Adrenal gland (tissue), 12 donors: ENCODE data around the gene SASS6. TPM values are rescaled to one million over a fixed set of nuclear protein-coding genes. Genes with fewer than 3 reads are reported as not detected.

Source experiments
- DNase-seq, 7 donors: peaks; one replicate each; pipeline ENCODE4 v3.0.0-alpha.2; 2019 to 2020
- H3K27ac ChIP-seq, 5 donors: fragments of 200-600 bp; sonication (generic) in 4 of 5; 1 replicate in 3 of 5; 2 replicates in 2 of 5; pipeline versions ENCODE4 v1.5.1 to v1.8.0; 2016 to 2020; ENCODE audit warnings: mild to moderate bottlenecking in 1 of 5
- H3K27me3 ChIP-seq: fragments of 200-600 bp; 2 replicates; pipeline ENCODE4 v1.8.0; 2021
- H3K36me3 ChIP-seq, 2 donors: fragments of 200-600 bp; replicated peaks in 1 of 2; 1 replicate in 1 of 2; 2 replicates in 1 of 2; pipeline versions ENCODE4 v1.5.1 to v1.8.0; 2018 to 2022
- H3K4me1 ChIP-seq, 2 donors: fragments of 200-600 bp; replicated peaks in 1 of 2; 1 replicate in 1 of 2; 2 replicates in 1 of 2; pipeline versions ENCODE4 v1.5.1 to v1.8.0; 2018 to 2021
- H3K4me3 ChIP-seq, 4 donors: fragments of 200-600 bp; sonication (generic) in 3 of 4; one replicate each; pipeline ENCODE4 v1.5.1; 2016 to 2018
- H3K9me3 ChIP-seq, 3 donors: fragments of 200-600 bp; sonication (generic) in 1 of 3; replicated peaks in 1 of 3; 1 replicate in 2 of 3; 2 replicates in 1 of 3; pipeline versions ENCODE4 v1.5.1 to v1.8.0; 2016 to 2021
- POLR2A ChIP-seq, 2 donors: fragments of 450-650 bp; IDR thresholded peaks; one replicate each; pipeline ENCODE4 v1.6.1; 2017; ENCODE audit warnings: antibody characterized with exemption in 2 of 2, mild to moderate bottlenecking in 2 of 2, moderate library complexity in 1 of 2
- WGBS, 4 donors: extraction: QIAGEN DNeasy Blood & Tissue Kit in 2 of 4; methylation state at CpG; one replicate each; pipeline versions ENCODE4 v1.1.5 to v1.1.7; 2013 to 2017; 5-methylcytosine and 5-hydroxymethylcytosine counted together
- intact Hi-C, 2 donors: fragments of 100-400 bp; cut with DNase I; formaldehyde crosslinking; loops; one replicate each; pipeline versions ENCODE4 v1.14.1 to v1.15.0; 2022 to 2023
- polyA plus RNA-seq, 3 donors: library from polyadenylated mRNA; stranded (reverse); fragments of 200-250 nt in 2 of 3; fragments of 350-450 nt in 1 of 3; fragmentation: Illumina TruSeq in 1 of 3; extraction: RNeasy Lipid Tissue Mini Kit (QIAGEN cat#74804) in 1 of 3; gene quantifications; one replicate each; pipeline ENCODE4 v1.2.3, GENCODE V29; 2013 to 2014
- total RNA-seq, 9 donors: library from RNA; depleted of rRNA in 4 of 9; stranded (reverse); fragments of >200 nt in 4 of 9; fragments of 120-200 nt in 1 of 9; fragmentation: NEBNext Ultra II Directional in 1 of 9; extraction: Animal tissue kit (Norgen Biotek cat#: 25700) in 1 of 9; gene quantifications; one replicate each; pipeline versions ENCODE4 v1.1.0 to v1.2.4, GENCODE V29; 2013 to 2023
- TF ChIP-seq, protein P1 (sequence below), 6 experiments: fragments of 450-650 bp in 4 of 6; fragments of 200-600 bp in 2 of 6; sonication (generic) in 1 of 6; IDR thresholded peaks; 1 replicate in 5 of 6; 2 replicates in 1 of 6; pipeline versions ENCODE4 v1.5.1 to v1.8.0; 2016 to 2021; ENCODE audit warnings: antibody characterized with exemption in 6 of 6, mild to moderate bottlenecking in 2 of 6, moderate library complexity in 1 of 6
- donor health status: healthy with polysubstance abuse.
- donor health status: Bipolar disorder and iron deficiency.
- donor health status: DM: yes; HTN: yes; CAD: no.
- donor health status: DM: no; HTN: no; CAD: no.
- donor health status: DM: no; HTN: no; CAD: no.
- donor health status: DM: yes; HTN: yes; CAD: no.

The SASS6 gene
- total and polyA plus RNA-seq, 12 donors = 1.1 to 4.5 (median 3.0) TPM

GRCh38 chr1:100087396-100087795 lies 45.3 kb downstream of the SASS6 start:
- DNase-seq = no peak
- Histone ChIP-seq H3K9me3 (peaks cover 0 to 8% (median 0%) of the 10 kb centered on the region in 3 donors), H3K4me1 (no peaks in the 10 kb centered on the region), H3K27me3 (no peaks in the 10 kb centered on the region), H3K4me3 (no peak overlapping the region), H3K27ac (no peak overlapping the region), H3K36me3 (peaks cover 0 to 12% of the 10 kb centered on the region in 2 donors)
- 75 to 95% (median 82%) methylated on average over 1 of the region's 1 CpG for WGBS, 4 donors
- intact Hi-C loops = no loop called here
- TF ChIP-seq POLR2A (IDR thresholded peaks at IDR 0.05) = no peak
- TF ChIP-seq, protein P1, sequence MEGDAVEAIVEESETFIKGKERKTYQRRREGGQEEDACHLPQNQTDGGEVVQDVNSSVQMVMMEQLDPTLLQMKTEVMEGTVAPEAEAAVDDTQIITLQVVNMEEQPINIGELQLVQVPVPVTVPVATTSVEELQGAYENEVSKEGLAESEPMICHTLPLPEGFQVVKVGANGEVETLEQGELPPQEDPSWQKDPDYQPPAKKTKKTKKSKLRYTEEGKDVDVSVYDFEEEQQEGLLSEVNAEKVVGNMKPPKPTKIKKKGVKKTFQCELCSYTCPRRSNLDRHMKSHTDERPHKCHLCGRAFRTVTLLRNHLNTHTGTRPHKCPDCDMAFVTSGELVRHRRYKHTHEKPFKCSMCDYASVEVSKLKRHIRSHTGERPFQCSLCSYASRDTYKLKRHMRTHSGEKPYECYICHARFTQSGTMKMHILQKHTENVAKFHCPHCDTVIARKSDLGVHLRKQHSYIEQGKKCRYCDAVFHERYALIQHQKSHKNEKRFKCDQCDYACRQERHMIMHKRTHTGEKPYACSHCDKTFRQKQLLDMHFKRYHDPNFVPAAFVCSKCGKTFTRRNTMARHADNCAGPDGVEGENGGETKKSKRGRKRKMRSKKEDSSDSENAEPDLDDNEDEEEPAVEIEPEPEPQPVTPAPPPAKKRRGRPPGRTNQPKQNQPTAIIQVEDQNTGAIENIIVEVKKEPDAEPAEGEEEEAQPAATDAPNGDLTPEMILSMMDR (IDR thresholded peaks at IDR 0.05) = no peak

GRCh38 chr1:100080331-100080730 lies 52.4 kb downstream of the SASS6 start:
- intact Hi-C loops = no loop called here
- H3K4me3 ChIP-seq = no peak overlapping the region
- peaks cover 0 to 40% of the 10 kb centered on the region in 2 donors for H3K36me3 ChIP-seq
- no peak overlapping the region for H3K27ac ChIP-seq
- no peaks in the 10 kb centered on the region for H3K9me3 ChIP-seq
- H3K27me3 ChIP-seq = no peaks in the 10 kb centered on the region
- no peak for TF ChIP-seq POLR2A (IDR thresholded peaks at IDR 0.05)
- TF ChIP-seq, protein P1 (IDR thresholded peaks at IDR 0.05) = no peak
- H3K4me1 ChIP-seq = peaks cover 4 to 10% of the 10 kb centered on the region in 2 donors
- no peak for DNase-seq
- 92 to 95% (median 93%) methylated on average over 3 of the region's 3 CpGs for WGBS, 4 donors

DNA sequence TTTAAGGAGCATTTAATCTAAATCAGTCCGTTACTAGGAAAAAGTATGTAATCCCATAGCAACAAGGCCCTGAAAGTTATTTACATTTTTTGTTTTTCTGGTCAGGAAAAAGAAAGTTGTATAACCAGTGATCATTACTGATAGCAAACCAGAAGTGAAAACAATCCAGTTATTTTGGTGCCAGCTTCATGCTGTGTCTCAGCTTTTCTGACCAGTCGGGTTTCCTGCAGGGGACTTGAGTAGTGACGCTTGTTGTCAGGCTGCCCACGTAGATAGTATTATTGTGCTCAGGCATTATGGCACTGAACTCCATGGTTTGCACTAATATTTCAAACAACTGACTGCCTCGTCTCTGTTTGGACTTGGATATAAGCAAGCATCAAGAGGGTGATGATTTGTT lies 55.2 kb downstream of the SASS6 start:
- Histone ChIP-seq H3K4me1 (peaks cover 4 to 19% of the 10 kb centered on the region in 2 donors), H3K4me3 (no peak overlapping the region), H3K27ac (no peak overlapping the region), H3K9me3 (no peaks in the 10 kb centered on the region), H3K27me3 (no peaks in the 10 kb centered on the region), H3K36me3 (peaks cover 0 to 35% of the 10 kb centered on the region in 2 donors)
- no peak for TF ChIP-seq POLR2A (IDR thresholded peaks at IDR 0.05)
- TF ChIP-seq, protein P1 (IDR thresholded peaks at IDR 0.05) = no peak
- 83 to 91% (median 87%) methylated on average over 5 of the region's 5 CpGs for WGBS, 4 donors
- no peak for DNase-seq
- intact Hi-C loops = no loop called here

GRCh38 chr1:100076744-100077143 lies 56.0 kb downstream of the SASS6 start:
- Histone ChIP-seq H3K9me3 (no peaks in the 10 kb centered on the region), H3K27me3 (no peaks in the 10 kb centered on the region), H3K36me3 (peaks cover 0 to 38% of the 10 kb centered on the region in 2 donors), H3K4me1 (peaks cover 4 to 19% of the 10 kb centered on the region in 2 donors), H3K27ac (no peak overlapping the region), H3K4me3 (no peak overlapping the region)
- DNase-seq = no peak
- intact Hi-C loops = no loop called here
- TF ChIP-seq POLR2A (IDR thresholded peaks at IDR 0.05) = no peak
- TF ChIP-seq, protein P1 (IDR thresholded peaks at IDR 0.05) = no peak
